HCT116 (cell line): ENCODE data around the gene NTN4. TPM values are rescaled to one million over a fixed set of nuclear protein-coding genes. Genes with fewer than 3 reads are reported as not detected.

Experiments used
- ATAC-seq: fragments of 200-7000 bp; cut with Tn5 transposase; 2 replicates; pipeline ENCODE4 v1.9.1; 2020; ENCODE audit warnings: mild to moderate bottlenecking, moderate library complexity
- BruUV-seq: library from RNA; stranded (reverse); fragments of 400-500 nt; replicated peaks from 2 replicates; lab custom pipeline; 2021; lab: Mats Ljungman, UMichigan
- CTCF ChIA-PET: fragments of 300-600 bp; sonication (Branson Sonifier 250); formaldehyde crosslinking; loops from one replicate; lab custom pipeline; 2021; ENCODE audit warnings: antibody characterized with exemption; lab: Charles Lee
- POLR2A ChIA-PET: fragments of 300-600, 350-600 bp; sonication (Branson Sonifier 250); formaldehyde crosslinking; loops from one replicate; lab custom pipeline; 2021; ENCODE audit warnings: antibody characterized with exemption; lab: Charles Lee
- RAD21 ChIA-PET, 2 experiments: fragments of 300-600 bp; sonication (Branson Sonifier 250); formaldehyde crosslinking; loops; one replicate each; lab custom pipeline; 2023; ENCODE audit warnings: low total read pairs in 2 of 2; ENCODE audit not compliant: uncharacterized antibody in 2 of 2, unreplicated experiment in 2 of 2, low non-redundant PET in 1 of 2; lab: Charles Lee
- DNase-seq: peaks from one replicate; pipeline ENCODE4 v3.0.0-alpha.2; 2010; ENCODE audit warnings: low read depth, low spot score
- H2AFZ ChIP-seq: fragments of 200-600 bp; shearing (Covaris generic), sonication (generic); 2 replicates; pipeline ENCODE4 v1.6.1; 2017; ENCODE audit warnings: low read depth, mixed run types, mixed read lengths, antibody characterized with exemption, low read length; ENCODE audit not compliant: poor library complexity, severe bottlenecking
- H3K27ac ChIP-seq: 2 replicates; pipeline ENCODE4 v1.5.1; 2012; ENCODE audit warnings: low read depth, low read length
- H3K27me3 ChIP-seq: fragments of 200-600 bp; sonication (generic); 2 replicates; pipeline ENCODE4 v1.6.1; 2016; ENCODE audit warnings: mixed run types, low read length, mixed read lengths; ENCODE audit not compliant: insufficient read depth
- H3K36me3 ChIP-seq, 2 experiments: fragments of 200-500 bp in 1 of 2; fragments of 200-600 bp in 1 of 2; sonication (Bioruptor generic) in 1 of 2; sonication (generic) in 1 of 2; 2 replicates each; pipeline versions ENCODE4 v1.5.1 to v1.6.1; 2014 to 2016; ENCODE audit warnings: low read length in 2 of 2, inconsistent platforms in 1 of 2, mixed read lengths in 1 of 2, mixed run types in 1 of 2; ENCODE audit not compliant: insufficient read depth in 2 of 2, control insufficient read depth in 1 of 2
- H3K4me1 ChIP-seq, 2 experiments: fragments of 200-600 bp in 1 of 2; sonication (generic) in 1 of 2; 2 replicates each; pipeline versions ENCODE4 v1.5.1 to v1.6.1; 2012 to 2017; ENCODE audit warnings: low read length in 2 of 2, inconsistent platforms in 1 of 2, mild to moderate bottlenecking in 1 of 2, mixed read lengths in 1 of 2, mixed run types in 1 of 2, moderate library complexity in 1 of 2; ENCODE audit not compliant: insufficient read depth in 2 of 2, control insufficient read depth in 1 of 2
- H3K4me2 ChIP-seq: fragments of 200-600 bp; sonication (generic); 2 replicates; pipeline ENCODE4 v1.6.1; 2017; ENCODE audit warnings: mixed run types, low read length, mixed read lengths
- H3K4me3 ChIP-seq, 2 experiments: fragments of 200-600 bp in 1 of 2; sonication (generic) in 1 of 2; replicated peaks in 1 of 2; 2 replicates each; pipeline ENCODE4 v1.5.1; 2011 to 2016; ENCODE audit warnings: low read length in 2 of 2, control low read depth in 1 of 2, low read depth in 1 of 2, mild to moderate bottlenecking in 1 of 2, mixed read lengths in 1 of 2, mixed run types in 1 of 2
- H3K79me2 ChIP-seq: fragments of 200-600 bp; sonication (generic); 2 replicates; pipeline ENCODE4 v1.6.1; 2017; ENCODE audit warnings: mild to moderate bottlenecking, mixed run types, low read length, moderate library complexity, mixed read lengths; ENCODE audit not compliant: insufficient read depth
- H3K9ac ChIP-seq: fragments of 200-600 bp; sonication (generic); 2 replicates; pipeline ENCODE4 v1.6.1; 2016; ENCODE audit warnings: low read length, mixed read lengths
- H3K9me2 ChIP-seq: fragments of 200-600 bp; sonication (generic), shearing (Covaris generic); 2 replicates; pipeline ENCODE4 v1.6.1; 2017; ENCODE audit warnings: mixed run types, mild to moderate bottlenecking, moderate library complexity; ENCODE audit not compliant: insufficient read depth
- H3K9me3 ChIP-seq, 2 experiments: fragments of 200-500 bp in 1 of 2; fragments of 200-600 bp in 1 of 2; sonication (Bioruptor generic) in 1 of 2; sonication (generic) in 1 of 2; 2 replicates each; pipeline ENCODE4 v1.6.1; 2014 to 2017; ENCODE audit warnings: low read length in 2 of 2, mixed read lengths in 2 of 2, inconsistent platforms in 1 of 2, low read depth in 1 of 2, mild to moderate bottlenecking in 1 of 2, mixed run types in 1 of 2, moderate library complexity in 1 of 2; ENCODE audit not compliant: control insufficient read depth in 1 of 2, insufficient read depth in 1 of 2
- H4K20me1 ChIP-seq: fragments of 200-600 bp; sonication (generic), shearing (Covaris generic); 2 replicates; pipeline ENCODE4 v1.6.1; 2017; ENCODE audit warnings: mixed run types, mild to moderate bottlenecking, moderate library complexity; ENCODE audit not compliant: insufficient read depth
- ATF3 ChIP-seq: IDR thresholded peaks from 2 replicates; pipeline ENCODE4 v1.6.1; 2012
- CBX3 ChIP-seq: IDR thresholded peaks from 2 replicates; pipeline ENCODE4 v1.6.1; 2012; ENCODE audit warnings: low read depth
- CTCF ChIP-seq, 3 experiments: fragments of 200-600 bp in 1 of 3; sonication (generic) in 1 of 3; IDR thresholded peaks in 2 of 3; conservative IDR thresholded peaks in 1 of 3; 2 replicates each; pipeline ENCODE4 v1.5.1; 2012 to 2017; ENCODE audit warnings: low read depth in 2 of 3, low read length in 2 of 3, antibody characterized with exemption in 1 of 3, borderline replicate concordance in 1 of 3, control low read depth in 1 of 3, mild to moderate bottlenecking in 1 of 3, mixed read lengths in 1 of 3, mixed run types in 1 of 3, moderate library complexity in 1 of 3; ENCODE audit not compliant: insufficient read depth in 1 of 3
- EGR1 ChIP-seq: IDR thresholded peaks from 2 replicates; pipeline ENCODE4 v1.6.1; 2012; ENCODE audit warnings: low read depth
- ELF1 ChIP-seq: IDR thresholded peaks from 2 replicates; pipeline ENCODE4 v1.6.1; 2012; ENCODE audit warnings: low read depth, borderline replicate concordance
- EZH2 ChIP-seq: fragments of 200-600 bp; sonication (generic); IDR thresholded peaks from 2 replicates; pipeline ENCODE4 v1.6.1; 2017; ENCODE audit warnings: antibody characterized with exemption, mixed run types
- EZH2phosphoT487 ChIP-seq: fragments of 200-600 bp; IDR thresholded peaks from 2 replicates; pipeline ENCODE4 v1.6.1; 2018; ENCODE audit warnings: antibody characterized with exemption, borderline replicate concordance
- FOSL1 ChIP-seq: IDR thresholded peaks from 2 replicates; pipeline ENCODE4 v1.6.1; 2012; ENCODE audit warnings: low read depth
- JUND ChIP-seq: IDR thresholded peaks from 2 replicates; pipeline ENCODE4 v1.6.1; 2012
- POLR2AphosphoS5 ChIP-seq: IDR thresholded peaks from 2 replicates; pipeline ENCODE4 v1.6.1; 2011; ENCODE audit warnings: mild to moderate bottlenecking, low read depth, low read length, moderate library complexity
- RAD21 ChIP-seq: IDR thresholded peaks from 2 replicates; pipeline ENCODE4 v1.6.1; 2012; ENCODE audit warnings: low read depth, mild to moderate bottlenecking
- SP1 ChIP-seq: IDR thresholded peaks from 2 replicates; pipeline ENCODE4 v1.6.1; 2012; ENCODE audit warnings: low read depth
- SRF ChIP-seq: IDR thresholded peaks from 2 replicates; pipeline ENCODE4 v1.6.1; 2012; ENCODE audit warnings: low read depth
- TCF7L2 ChIP-seq: IDR thresholded peaks from 2 replicates; pipeline ENCODE4 v1.7.0; 2011; ENCODE audit warnings: borderline replicate concordance, inconsistent platforms; ENCODE audit not compliant: insufficient read depth, insufficient read length; ENCODE audit errors: extremely low read depth
- YY1 ChIP-seq: IDR thresholded peaks from 2 replicates; pipeline ENCODE4 v1.6.1; 2011; ENCODE audit warnings: low read length, low read depth, moderate library complexity, mild to moderate bottlenecking; ENCODE audit not compliant: insufficient replicate concordance; ENCODE audit errors: extremely low read depth
- ZBTB33 ChIP-seq: IDR thresholded peaks from 2 replicates; pipeline ENCODE4 v1.6.1; 2011; ENCODE audit warnings: mild to moderate bottlenecking, low read length, moderate library complexity; ENCODE audit not compliant: insufficient replicate concordance; ENCODE audit errors: extremely low read depth
- ZFX ChIP-seq: fragments of 450-650 bp; IDR thresholded peaks from 2 replicates; pipeline ENCODE4 v1.6.1; 2017
- ZNF274 ChIP-seq: fragments of 200-500 bp; sonication (Bioruptor generic); IDR thresholded peaks from 2 replicates; pipeline ENCODE4 v1.6.1; 2014; ENCODE audit warnings: mild to moderate bottlenecking, low read depth, low read length, inconsistent platforms
- intact Hi-C: fragments of 100-400 bp; cut with micrococcal nuclease; formaldehyde crosslinking; loops from 2 replicates; pipeline ENCODE4 v1.10.0; 2022
- total RNA-seq: library from RNA; stranded (reverse); gene quantifications from one replicate; pipeline ENCODE4 v1.2.1, GENCODE V29; 2021; ENCODE audit not compliant: unreplicated experiment
- TF ChIP-seq, protein P1 (sequence below): IDR thresholded peaks from 2 replicates; pipeline ENCODE4 v1.6.1; 2012
- TF ChIP-seq, protein P2 (sequence below): IDR thresholded peaks from 2 replicates; pipeline ENCODE4 v1.6.1; 2012; ENCODE audit warnings: low read depth

NTN4 gene
- total RNA-seq, 1 experiment from 2014 or later = 4.3 TPM

DNA sequence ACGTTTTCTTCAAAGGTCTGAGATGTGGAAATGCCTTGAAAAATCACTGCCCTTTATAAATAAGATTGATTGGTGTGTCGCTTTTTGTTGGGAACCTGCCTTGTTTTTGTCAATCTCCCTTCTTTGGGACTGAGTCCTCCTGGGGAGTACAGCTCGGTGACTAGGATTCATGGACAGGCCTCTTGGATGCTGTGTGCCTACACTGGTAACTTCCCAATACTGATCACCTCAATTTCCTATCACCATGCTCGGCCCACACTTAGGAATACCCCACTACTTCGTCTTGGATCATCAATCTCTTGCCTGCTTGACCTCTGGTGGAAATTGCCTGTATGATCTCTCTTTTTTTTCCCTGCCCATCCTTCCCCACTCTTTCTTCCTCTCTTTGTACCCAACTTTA, 34.2 kb downstream of the NTN4 start:
- ChIA-PET POLR2A (no interaction called here), CTCF (no interaction called here), RAD21 (no interaction called here)
- H3K27me3 ChIP-seq = no peaks in the 10 kb centered on the region
- no peak for DNase-seq
- H3K4me3 ChIP-seq = no peak overlapping the region
- intact Hi-C loops = no loop called here
- no TSS peak for BruUV-seq
- TF ChIP-seq ZBTB33 (no peak), FOSL1 (no peak), ELF1 (no peak), JUND (no peak), CBX3 (no peak), ZNF274 (no peak), YY1 (no peak), ZFX (no peak), RAD21 (no peak), TCF7L2 (no peak), SRF (no peak), POLR2AphosphoS5 (no peak), SP1 (no peak), EZH2phosphoT487 (no peak), EGR1 (no peak), CTCF (IDR thresholded peaks at IDR 0.05 in 2 of 3, conservative IDR thresholded peaks at IDR 0.05 in 1 of 3; ENCODE audit: borderline replicate concordance in 1 of 3, insufficient read depth in 1 of 3, low read depth in 2 of 3, low read length in 2 of 3) (no peak), ATF3 (no peak), EZH2 (no peak)
- TF ChIP-seq, protein P1, sequence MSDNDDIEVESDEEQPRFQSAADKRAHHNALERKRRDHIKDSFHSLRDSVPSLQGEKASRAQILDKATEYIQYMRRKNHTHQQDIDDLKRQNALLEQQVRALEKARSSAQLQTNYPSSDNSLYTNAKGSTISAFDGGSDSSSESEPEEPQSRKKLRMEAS = no peak
- TF ChIP-seq, protein P2, sequence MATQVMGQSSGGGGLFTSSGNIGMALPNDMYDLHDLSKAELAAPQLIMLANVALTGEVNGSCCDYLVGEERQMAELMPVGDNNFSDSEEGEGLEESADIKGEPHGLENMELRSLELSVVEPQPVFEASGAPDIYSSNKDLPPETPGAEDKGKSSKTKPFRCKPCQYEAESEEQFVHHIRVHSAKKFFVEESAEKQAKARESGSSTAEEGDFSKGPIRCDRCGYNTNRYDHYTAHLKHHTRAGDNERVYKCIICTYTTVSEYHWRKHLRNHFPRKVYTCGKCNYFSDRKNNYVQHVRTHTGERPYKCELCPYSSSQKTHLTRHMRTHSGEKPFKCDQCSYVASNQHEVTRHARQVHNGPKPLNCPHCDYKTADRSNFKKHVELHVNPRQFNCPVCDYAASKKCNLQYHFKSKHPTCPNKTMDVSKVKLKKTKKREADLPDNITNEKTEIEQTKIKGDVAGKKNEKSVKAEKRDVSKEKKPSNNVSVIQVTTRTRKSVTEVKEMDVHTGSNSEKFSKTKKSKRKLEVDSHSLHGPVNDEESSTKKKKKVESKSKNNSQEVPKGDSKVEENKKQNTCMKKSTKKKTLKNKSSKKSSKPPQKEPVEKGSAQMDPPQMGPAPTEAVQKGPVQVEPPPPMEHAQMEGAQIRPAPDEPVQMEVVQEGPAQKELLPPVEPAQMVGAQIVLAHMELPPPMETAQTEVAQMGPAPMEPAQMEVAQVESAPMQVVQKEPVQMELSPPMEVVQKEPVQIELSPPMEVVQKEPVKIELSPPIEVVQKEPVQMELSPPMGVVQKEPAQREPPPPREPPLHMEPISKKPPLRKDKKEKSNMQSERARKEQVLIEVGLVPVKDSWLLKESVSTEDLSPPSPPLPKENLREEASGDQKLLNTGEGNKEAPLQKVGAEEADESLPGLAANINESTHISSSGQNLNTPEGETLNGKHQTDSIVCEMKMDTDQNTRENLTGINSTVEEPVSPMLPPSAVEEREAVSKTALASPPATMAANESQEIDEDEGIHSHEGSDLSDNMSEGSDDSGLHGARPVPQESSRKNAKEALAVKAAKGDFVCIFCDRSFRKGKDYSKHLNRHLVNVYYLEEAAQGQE = no peak
- H2AFZ ChIP-seq = no peak overlapping the region
- H3K36me3 ChIP-seq = no peaks in the 10 kb centered on the region
- H3K79me2 ChIP-seq = no peaks in the 10 kb centered on the region
- no peak overlapping the region for H3K27ac ChIP-seq
- H4K20me1 ChIP-seq = no peaks in the 10 kb centered on the region
- H3K4me1 ChIP-seq = peaks cover 0 to 5% of the 10 kb centered on the region in 2 experiments; a peak in 1 of 4 replicates
- no peak for ATAC-seq
- no peaks in the 10 kb centered on the region for H3K9me2 ChIP-seq
- H3K9me3 ChIP-seq = no peaks in the 10 kb centered on the region
- H3K4me2 ChIP-seq = no peak overlapping the region
- H3K9ac ChIP-seq = no peak overlapping the region
